CD4-positive, alpha-beta T cell treated with Interleukin-1 beta for 1 hour (primary cell): ENCODE measurements around the gene ABR.
A peak's percentile ranks its signal among the peaks of the same experiment; 100 is the strongest.
"Not testable (repeated sequence)": the region's sequence is repeated elsewhere in the genome, so short reads cannot be mapped to it uniquely, and the experiment has no call there.

Experiments used
- DNase-seq, 2 donors: peaks; one replicate each; pipeline ENCODE4 v3.0.0-alpha.2; 2020 to 2022

Gene ABR

GRCh38 chr17:1004769-1005295 is 174.9 kb downstream of the ABR start:
- DNase-seq = no peak

GRCh38 chr17:1003972-1004768 is 175.6 kb downstream of the ABR start:
- DNase-seq = no peak

- no peak for DNase-seq
Measured at GRCh38 chr17:1003633-1003971, 176.2 kb downstream of the ABR start.

- DNase-seq = no peak
Measured at GRCh38 chr17:1002771-1003555, 176.8 kb downstream of the ABR start.

GRCh38 chr17:1002412-1002753 is 177.4 kb downstream of the ABR start:
- DNase-seq = no peak

GRCh38 chr17:1001640-1002411 is 178.0 kb downstream of the ABR start:
- DNase-seq = no peak

GRCh38 chr17:1000597-1001461 is 179.0 kb downstream of the ABR start:
- DNase-seq = no peak

GRCh38 chr17:998111-998510 is 181.7 kb downstream of the ABR start:
- DNase-seq = no peak

GRCh38 chr17:996554-997344 is 183.0 kb downstream of the ABR start, which contains the start of gene TIMM22:
TSS of gene TIMM22 (plus strand) at chr17:997129. CDS start at chr17:997143, 14 bp downstream.
- peak; percentile 94 to 95 for DNase-seq

- not testable (repeated sequence) for DNase-seq
Measured at GRCh38 chr17:995324-995723, 184.5 kb downstream of the ABR start.

- DNase-seq = no peak
Measured at GRCh38 chr17:992933-993332, 186.8 kb downstream of the ABR start.

GRCh38 chr17:988561-988960 is 191.2 kb downstream of the ABR start:
- DNase-seq = no peak

- DNase-seq = no peak
Measured at GRCh38 chr17:987931-988330, 191.8 kb downstream of the ABR start.

- DNase-seq = no peak
Measured at GRCh38 chr17:986322-986929, 193.4 kb downstream of the ABR start.

GRCh38 chr17:983921-984320 is 195.9 kb downstream of the ABR start:
- DNase-seq = no peak

- no peak for DNase-seq
Measured at GRCh38 chr17:981292-981658, 198.5 kb downstream of the ABR start.

- DNase-seq = peak; percentile 86 to 89
Measured at GRCh38 chr17:980406-981291, 199.1 kb downstream of the ABR start.

- peak; percentile 81 to 85 for DNase-seq
Measured at GRCh38 chr17:979539-980405, 200.0 kb downstream of the ABR start, which contains the start of gene NXN. TSS of gene NXN (minus strand) at chr17:979776.

- DNase-seq = no peak
Measured at GRCh38 chr17:979212-979538, 200.6 kb downstream of the ABR start.
